Erythroblast (primary cell): Measurements from ENCODE around the gene SCNM1.

Experiments
- GATA1 ChIP-seq: IDR thresholded peaks from 2 replicates; pipeline ENCODE4 v1.6.1; 2011; ENCODE audit warnings: low read depth, mild to moderate bottlenecking, control low read depth, low read length, moderate library complexity
- POLR2A ChIP-seq: IDR thresholded peaks from 2 replicates; pipeline ENCODE4 v1.6.1; 2011; ENCODE audit warnings: mild to moderate bottlenecking, low read length

- no peak for TF ChIP-seq POLR2A
- no peak for TF ChIP-seq GATA1
Measured at GRCh38 chr1:151176514-151177045, 10.6 kb downstream of the SCNM1 start.
